ENCODE data around the gene SNRPF.
"Not testable (repeated sequence)": the region's sequence is repeated elsewhere in the genome, so short reads cannot be mapped to it uniquely, and the experiment has no call there.

SNRPF gene

DNA sequence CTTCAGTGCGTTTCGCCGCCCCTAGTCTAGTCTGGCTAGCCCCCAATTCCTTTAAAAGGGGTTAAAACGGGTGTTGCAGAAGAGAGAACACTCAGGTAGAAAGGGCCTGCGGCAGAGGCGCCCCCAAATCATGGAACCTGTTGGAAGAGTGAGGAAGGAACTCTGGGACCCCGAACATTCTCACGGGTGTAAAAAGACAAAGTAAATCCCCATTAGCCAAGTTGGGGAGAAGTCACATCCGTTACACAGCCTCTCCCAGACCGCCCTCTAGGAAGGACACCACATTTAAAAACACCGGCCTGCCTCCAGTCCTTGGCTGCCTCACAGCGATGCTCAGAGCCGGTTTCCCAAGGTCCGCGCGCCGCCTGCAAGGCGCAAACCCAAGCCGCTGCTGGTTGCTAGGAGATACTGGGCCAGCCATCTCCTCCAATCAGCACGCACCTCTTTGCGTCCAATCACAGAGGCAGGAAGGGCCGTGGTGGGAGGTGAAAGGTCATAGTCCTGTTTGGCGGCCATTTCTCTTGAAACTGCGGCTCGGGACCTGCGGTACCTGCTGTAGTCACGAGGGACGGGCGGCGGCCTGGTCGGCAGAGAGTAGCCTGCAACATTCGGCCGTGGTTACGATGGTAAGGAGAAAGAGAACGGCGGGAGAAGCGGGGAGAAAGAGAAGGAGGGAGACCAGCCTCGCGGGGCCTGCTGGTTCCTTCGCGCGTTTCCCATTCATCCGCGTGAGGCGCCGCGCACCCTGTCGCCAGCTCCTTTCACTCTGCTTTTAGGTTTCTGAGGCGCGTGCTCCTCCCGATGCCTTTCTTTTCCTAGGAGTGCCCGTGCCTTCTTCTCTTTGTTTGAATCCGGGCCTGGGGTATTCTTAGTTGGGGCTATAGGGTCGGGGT is at the start of gene SNRPF:
TSS of gene SNRPF (plus strand) at position 502 of the 893 bp plus-strand sequence. CDS start at position 624, 122 bp downstream.
- DNase-seq (ENCODE audit: low read depth, low spot score) = peak; percentile 99

DNA sequence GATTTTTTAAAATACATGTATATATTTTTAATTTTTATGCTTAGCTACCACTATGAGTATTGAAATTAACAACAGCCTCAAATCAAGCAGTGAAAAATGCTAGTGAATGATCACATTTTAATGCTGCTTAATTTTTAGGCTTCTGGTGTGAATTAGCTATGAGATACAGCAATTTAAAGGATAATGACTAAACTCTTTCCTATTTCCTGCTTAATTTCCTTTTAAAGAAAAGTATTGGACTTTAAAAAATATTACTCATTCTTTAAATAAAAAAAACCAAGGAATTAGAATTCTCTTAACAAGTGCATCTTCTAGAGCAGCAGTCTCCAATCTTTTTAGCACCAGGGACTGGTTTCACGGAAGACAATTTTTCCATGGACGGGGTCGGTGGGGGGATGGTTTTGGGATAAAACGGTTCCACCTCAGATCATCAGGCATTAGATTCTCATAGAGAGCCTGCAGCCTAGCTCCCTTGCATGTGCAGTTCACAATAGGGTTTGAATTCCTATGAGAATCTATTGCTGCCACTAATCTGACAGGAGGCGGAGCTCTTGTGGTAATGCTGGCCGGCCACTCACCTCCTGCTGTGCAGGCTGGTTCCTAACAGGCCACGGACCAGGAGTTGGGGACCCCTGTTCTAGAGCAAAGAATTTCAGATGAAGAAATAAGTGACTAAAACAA is 49.6 kb upstream of the SNRPF start:
- DNase-seq (ENCODE audit: low read depth, low spot score) = no peak

DNA sequence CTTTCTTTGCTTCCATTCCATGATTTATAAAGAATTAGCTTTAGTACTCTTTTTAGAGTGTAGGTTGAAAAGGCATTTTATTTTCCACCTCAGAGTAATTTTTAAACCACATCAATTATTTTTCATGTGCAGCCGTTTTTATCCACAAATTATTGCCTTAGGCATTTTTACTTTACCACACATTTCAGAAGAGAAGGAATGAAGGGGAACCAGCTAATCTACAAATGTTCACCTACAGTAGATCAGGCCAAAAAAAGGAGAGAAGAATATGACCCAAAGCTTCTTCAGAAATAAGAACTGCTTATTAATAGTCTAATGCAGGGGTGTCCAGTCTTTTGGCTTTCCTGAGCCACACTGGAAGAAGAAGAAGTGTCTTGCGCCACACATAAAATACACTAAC is 48.3 kb upstream of the SNRPF start:
- no peak for DNase-seq (ENCODE audit: low read depth, low spot score)

DNA sequence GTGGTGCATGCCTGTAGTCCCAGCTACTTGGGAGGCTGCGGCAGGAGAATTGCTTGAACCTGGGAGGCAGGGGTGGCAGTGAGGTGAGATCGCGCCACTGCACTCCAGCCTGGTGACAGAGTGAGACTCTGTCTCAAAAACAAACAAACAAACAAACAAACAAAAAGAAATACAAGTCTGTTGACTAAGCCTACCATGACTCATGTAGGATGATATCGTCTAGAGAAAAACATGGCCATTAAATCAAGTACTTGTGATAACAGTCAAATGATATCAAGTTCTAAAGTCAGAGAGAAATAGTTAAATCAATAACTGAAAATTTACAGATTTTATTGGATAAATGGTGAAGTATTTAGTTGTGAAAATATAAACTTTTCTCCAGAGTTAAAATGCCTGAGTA is 46.6 kb upstream of the SNRPF start:
- DNase-seq (ENCODE audit: low read depth, low spot score) = not testable (repeated sequence)

DNA sequence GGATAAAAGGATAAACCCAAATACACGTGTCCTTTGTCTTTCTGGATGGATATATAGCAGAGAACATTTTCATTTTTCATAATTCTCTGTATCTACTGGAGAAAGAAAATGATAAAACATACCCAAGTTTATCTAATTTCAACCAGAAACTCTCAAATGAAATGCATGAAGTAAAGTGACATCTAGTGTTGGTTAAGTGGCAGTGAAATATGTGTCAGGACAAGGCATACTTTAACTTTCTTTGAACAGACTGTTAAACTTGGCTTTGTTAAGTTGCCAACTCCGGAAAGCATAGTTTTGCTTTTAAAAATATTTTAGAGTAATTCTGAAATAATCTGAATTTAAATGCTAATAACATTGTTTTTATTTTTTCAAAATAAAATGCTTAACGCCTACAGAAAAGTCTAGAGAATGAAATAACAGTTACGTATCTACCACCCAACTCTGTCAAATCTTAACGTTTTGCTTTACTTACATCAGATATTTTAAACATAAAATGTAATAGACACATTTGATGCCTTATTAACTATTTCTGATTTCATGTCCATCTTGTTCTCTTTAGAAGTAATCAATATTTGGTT is 43.0 kb upstream of the SNRPF start:
- peak; percentile 51 for DNase-seq (ENCODE audit: low read depth, low spot score)

DNA sequence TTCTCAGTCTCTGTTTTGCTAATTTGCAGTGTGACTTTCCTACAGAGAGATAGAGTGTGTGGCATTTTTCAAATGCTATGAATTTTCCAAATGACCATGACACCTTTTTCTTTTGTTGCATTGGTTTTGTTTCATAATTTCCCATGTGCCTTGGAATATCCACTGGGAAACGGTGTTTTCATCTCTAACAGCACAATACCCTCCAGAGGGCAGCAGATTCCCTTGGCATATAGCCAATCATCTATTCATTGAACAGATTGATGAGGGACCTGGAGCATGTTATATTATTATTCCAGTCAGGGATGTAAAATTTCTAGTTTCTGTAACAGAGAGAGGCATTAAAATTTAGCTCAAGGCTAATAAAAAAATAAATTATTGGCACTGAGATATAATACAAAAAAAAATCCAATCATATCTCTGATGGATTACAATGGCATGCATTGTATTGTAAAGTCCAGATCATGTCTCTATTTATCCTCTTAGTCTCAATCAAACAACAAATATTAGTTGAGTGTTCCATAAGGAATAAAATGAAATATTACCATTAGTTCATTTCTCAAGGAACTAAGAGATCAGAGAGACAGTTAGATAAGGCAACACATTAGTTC is 38.6 kb upstream of the SNRPF start:
- DNase-seq (ENCODE audit: low read depth, low spot score) = peak; percentile 75

DNA sequence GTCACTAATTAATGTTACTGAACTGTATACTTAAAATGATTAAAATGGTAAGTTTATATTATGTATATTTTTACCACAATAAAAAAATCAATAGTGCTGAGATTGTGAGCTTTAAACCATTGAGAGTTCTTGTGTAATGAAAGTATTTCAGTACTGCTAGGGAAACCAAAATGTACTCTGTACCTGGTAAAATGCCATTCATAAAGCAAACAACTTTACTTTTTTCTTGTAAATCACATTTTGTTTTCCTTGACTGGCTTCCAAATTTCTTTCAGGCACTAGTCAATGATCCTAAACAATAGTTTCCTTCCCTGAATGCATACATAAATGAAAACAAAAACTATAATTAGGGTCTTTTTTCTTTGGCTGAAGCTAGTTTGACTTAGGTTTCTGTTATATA is 29.4 kb upstream of the SNRPF start:
- DNase-seq (ENCODE audit: low read depth, low spot score) = peak; percentile 35

DNA sequence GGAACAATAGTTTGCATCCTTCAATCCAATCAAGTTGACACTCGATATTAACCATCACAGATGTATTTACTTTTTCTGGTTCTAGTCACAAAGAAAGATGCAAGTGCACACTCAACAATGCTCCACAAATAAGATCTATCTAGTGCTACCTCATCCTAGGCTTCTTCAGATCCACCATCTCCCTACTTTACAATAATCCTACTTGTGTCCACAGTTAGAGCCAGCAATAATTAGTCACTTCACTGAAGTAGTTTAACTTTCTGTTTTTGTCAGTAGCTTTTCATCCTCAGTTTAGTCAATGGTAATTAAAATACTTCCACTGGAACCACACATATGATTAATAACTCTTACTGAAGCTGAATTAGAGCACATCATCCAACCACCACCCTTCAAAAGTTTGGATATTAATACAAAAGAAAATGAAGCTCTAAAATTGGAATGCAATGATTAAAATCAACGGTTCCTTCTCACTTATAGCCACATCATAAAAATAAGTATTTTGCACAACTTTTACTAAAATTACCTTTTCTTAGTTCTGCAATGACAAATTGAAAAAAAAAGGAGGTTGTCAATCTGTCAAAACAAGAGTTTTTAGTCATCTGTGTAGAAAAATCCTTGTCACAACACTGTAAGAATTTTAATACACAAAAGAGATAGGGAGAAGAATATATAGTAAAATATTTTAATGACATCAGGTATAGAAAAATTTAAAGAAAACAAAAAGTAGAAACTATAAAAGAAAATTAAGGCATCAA is 28.2 kb upstream of the SNRPF start:
- DNase-seq (ENCODE audit: low read depth, low spot score) = no peak

DNA sequence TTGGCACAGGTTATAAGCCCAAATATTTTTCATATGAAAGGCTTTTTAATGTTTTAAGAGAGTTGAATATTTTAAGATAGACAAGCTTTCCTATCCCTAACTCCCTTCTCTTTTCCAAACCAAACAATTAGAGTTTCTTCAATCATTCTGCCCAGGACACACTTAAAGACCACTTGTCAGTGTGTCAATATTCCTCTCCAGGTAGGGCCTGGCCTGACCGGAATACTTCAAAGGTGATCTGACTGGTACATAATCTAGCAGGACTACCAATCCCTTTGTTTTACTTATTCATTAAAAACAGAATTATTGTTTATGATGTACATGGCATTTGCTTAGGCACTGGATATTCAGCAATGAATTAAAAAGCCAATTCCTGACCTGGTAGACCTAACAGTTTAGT is 24.2 kb upstream of the SNRPF start:
- no peak for DNase-seq (ENCODE audit: low read depth, low spot score)

DNA sequence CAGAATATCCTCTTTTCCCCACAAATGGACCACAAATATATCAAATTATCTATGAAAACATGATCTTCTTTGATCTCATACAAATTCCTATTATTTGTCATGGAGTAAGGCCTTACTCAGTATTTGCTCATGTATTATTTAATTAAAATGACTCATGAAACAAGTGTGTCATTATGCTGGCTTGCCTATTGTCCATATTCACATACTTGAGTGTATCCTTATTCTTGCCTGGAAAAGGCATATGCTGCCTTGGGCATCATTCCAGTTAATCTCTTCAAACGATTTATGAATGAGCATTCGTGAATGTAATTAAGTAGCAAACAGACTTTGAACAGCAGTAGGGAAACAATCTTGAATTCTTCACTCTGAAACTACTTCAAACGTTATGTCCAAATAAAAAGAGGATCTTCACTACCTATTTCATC is 22.6 kb upstream of the SNRPF start:
- DNase-seq (ENCODE audit: low read depth, low spot score) = peak; percentile 69

DNA sequence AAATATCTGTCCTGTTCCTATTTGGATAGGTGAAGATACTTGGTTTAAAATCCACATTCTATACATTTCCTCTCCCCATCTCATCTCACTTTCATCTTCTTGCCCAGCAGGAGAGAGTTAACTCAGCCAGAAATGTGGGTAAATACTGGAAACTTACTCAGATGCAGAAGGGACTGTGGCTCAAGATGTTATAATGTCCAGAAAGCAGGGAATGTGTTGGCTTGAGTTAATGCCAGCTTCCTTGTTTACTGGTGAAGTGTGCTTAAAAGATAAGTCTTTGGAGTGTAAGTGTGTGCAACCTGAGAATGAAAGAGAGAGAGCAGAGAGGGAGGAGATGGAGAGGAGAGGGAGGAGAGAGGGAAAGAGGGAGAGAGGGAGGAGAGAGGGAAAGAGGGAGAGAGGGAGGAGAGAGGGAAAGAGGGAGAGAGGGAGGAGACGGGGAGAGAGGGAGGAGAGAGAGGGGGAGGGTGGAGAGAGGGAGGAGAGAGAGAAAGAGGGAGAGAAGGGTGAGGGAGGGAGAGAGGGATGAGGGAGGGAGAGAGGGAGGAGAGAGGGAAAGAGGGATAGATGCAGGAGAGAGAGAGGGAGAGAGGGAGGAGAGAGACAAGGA is 22.0 kb upstream of the SNRPF start:
- peak; percentile 78 for DNase-seq (ENCODE audit: low read depth, low spot score)

DNA sequence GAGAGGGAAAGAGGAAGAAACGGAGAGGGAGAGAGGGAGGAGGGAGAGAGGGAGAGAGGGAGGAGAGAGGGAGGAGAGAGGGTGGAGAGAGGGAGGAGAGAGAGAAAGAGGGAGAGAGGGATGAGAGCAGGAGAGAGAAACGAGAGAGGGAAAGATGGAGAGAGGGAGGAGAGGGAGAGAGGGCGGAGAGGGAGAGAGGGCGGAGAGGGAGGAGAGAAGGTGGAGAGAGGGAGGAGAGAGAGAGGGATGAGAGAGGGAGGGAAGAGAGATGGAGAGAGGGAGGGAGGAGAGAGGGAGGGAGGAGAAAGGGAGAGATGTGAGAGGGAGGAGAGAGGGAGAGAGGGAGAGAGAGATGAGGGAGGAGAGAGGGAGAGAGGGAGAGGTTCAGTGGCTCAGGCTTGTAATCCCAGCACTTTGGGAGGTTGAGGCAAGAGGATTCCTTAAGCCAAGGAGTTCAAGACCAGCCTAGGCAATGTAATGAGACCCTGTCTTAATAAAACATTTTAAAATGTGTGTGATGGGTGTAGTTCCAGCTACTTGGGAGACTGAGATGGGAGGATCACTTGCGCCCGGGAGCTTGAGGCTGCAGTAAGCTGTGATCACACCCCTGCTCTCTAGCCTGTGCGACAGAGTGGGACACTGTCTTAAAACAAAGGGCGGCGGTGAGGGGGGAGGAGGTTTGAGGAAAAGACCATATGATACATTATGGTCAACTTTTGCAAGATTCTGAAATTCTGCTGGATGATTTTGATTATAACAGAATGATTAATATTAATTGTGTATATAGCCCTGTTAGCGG is 21.3 kb upstream of the SNRPF start:
- DNase-seq (ENCODE audit: low read depth, low spot score) = no peak

DNA sequence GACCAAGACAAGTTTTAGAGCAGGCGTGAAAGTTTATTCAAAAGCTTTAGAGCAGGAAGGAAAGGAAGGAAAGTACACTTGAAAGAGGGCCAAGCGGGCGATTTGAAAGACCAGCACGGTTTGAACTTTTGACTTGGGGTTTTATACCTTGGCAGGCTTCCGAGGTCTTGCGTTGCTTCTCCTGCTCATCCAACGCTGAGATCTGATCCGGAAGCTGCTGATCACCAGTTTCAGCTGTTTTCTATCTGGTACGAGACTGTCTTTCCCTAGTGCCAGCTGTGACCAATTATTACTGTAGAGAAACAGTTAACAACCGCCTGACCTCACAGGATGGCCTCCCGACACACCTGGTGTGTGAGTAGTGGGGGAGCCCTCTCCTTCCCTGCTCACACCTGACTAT is 20.6 kb upstream of the SNRPF start:
- DNase-seq (ENCODE audit: low read depth, low spot score) = peak; percentile 29

DNA sequence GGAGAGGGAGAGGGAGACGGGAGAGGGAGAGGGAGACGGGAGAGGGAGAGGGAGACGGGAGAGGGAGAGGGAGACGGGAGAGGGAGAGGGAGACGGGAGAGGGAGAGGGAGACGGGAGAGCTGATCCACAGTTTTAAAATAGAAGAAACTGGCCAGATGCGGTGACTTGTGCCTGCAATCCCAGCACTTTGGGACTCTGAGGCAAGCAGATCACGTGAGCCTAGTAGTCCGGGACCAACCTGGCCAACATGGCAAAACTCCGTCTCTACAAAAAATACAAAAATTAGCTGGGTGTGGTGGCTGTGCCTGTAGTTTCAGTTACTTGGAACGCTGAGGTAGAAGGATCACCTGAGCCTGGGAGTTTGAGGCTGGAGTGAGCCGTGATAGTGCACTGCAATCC is 16.3 kb upstream of the SNRPF start:
- not testable (repeated sequence) for DNase-seq (ENCODE audit: low read depth, low spot score)

DNA sequence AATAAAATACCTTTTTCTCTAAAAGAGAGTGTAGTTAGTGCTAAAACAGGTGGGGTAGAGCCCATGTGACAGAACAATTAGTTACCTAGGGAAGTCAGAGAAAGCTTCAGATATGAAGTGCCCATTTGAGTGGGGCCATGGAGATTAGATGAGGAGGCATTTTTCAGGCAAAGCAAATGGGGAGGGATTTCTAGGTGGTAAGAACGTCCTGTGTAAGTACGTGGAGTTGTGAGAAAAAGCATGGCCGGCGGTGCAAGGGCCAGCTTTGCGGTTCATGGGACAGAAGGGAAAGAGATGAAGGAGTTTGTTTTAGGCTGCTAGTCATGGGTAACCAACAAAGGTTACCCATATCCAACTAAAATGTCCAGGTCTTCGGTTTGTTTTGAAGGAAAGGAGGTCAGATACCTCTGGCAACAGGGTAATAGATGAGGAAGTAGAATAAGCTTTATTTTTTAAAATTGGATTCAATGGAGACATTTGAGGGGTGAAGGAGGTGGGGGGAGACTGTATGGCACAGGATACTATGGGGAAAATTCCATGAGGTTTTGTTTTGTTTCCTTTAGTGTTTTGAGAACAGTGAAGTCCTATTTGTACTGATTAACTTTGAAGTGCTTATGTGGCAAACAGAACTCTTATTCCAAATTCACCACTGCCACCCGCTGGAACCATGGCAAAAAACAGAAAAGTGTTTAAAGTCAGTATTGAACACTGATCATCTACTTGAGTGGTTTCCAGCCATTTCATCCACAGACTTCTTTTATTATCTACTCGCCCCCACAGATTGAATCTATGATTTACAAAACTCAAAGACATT is 10.0 kb upstream of the SNRPF start:
- peak; percentile 65 for DNase-seq (ENCODE audit: low read depth, low spot score)

DNA sequence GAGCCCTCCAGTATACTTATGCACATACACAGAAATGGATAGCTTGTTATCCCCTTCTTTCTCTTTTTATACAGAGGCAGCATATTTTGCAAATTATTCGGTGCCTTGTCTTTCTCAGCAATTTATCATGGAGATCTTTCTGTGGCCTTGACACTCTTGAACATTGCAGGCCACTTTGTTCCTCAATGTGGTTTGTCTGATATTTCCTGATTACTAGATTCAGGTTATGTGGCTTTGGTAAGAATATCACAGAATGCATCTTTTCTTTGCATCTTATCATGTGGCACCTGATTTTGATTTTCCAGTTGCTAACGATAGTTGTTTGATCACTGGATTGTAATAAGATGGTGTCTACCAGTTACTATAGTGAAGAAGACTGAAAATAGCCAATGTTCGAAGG is 7.1 kb upstream of the SNRPF start:
- no peak for DNase-seq (ENCODE audit: low read depth, low spot score)

DNA sequence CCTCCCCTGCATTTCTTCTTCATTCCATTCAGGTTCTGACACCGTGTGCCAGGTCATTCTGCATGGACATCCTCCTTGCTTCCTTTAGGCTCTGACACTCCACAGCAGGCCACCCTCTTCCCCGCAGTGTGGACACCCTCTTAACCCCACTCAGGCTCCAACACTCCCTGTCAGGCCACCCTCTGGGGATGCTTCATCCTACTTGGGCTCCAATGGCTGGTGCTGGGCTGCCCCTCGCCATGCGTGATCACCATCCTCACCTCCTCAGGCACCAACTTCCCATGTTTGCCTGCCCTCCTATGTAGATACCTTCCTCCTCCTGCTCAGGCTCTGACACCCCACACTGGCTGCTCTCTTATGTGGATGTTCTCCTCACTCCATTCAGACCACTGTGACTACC is 6.6 kb upstream of the SNRPF start:
- DNase-seq (ENCODE audit: low read depth, low spot score) = no peak

DNA sequence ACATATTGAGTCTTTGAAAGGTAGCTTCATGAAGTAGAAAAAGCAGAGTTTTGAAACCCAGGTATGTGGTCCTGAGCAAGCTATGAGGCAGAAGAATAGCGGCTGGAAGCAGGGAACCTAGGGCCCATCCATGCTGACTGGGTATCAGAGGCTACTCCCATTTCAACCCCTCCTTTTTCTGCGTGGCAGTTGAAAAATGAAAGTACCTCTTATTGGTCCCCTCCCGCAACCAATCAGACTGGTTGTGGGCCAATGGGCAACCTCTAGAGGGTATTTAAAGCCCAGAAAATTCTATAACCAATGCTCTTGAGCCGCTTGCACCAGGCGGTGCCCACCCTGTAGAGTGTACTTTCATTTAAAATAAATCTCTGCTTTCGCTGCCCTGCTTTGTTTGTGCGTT is 1.6 kb upstream of the SNRPF start:
- DNase-seq (ENCODE audit: low read depth, low spot score) = peak; percentile 12

DNA sequence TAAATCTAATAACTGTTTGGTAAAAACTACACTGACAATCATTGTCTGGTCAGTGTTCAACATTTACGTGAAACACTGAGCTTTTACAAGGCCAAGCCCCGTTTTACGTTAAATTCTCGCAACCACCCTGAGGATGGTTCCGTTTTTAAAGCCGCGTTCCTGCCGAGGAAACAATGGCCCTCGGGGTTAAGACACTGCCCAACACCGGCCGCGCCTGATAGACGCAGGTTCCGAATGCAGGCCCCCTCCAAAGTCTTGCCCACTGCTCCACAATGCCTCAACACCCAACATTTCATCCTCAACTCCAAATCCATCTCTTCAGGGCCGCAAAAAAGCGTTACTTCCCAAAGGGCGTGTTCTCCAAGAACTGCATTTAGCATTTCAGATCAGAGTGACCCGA is 953 bp upstream of the SNRPF start:
- peak; percentile 16 for DNase-seq (ENCODE audit: low read depth, low spot score)
